ENCODE measurements around the gene LY86. TPM values are rescaled to one million over a fixed set of nuclear protein-coding genes. Genes with fewer than 3 reads are reported as not detected.

Gene LY86
- total and polyA plus RNA-seq, 9 of the 15 experiments (the other 6 are each of a cell fraction or from before 2014, with no cell fraction given): 0.08 to 0.20 TPM; not detected in 7

DNA sequence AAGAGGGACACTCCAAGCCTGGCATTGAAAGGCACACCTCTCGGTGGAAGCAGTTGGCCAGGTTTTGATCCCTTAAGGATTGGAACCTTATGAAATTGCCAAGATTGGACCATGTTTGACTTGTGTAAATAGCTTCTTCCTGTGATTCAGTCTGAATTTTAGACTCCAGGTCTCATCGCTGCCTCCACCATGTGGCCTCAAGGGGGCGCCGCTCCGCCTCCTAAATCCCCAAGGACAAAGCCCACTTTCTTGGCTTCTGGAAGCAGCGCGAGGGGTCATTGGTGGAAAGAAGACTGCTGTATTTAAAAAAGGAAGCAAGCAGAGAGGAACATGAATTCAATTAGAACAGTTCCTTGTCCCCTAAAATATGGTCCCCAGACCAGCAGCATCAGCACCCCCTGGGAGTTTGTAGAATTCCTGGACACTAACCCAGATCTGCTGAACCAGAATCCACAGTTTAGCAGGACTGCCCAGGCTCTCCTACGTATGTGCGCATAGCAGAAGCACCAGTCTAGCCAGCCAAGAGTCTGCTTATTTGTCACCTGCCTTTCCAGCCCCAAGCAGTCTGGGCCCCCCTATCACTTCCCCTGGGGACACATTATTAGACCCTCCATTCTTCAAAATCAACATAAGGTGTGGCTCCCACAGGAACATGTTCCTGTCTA is 108.5 kb downstream of the LY86 start (continued):
- peak; percentile 54; the same call in 1 of the 2 replicates for TF ChIP-seq KLF16 (IDR thresholded peaks at IDR 0.05)
- TF ChIP-seq, protein P1, sequence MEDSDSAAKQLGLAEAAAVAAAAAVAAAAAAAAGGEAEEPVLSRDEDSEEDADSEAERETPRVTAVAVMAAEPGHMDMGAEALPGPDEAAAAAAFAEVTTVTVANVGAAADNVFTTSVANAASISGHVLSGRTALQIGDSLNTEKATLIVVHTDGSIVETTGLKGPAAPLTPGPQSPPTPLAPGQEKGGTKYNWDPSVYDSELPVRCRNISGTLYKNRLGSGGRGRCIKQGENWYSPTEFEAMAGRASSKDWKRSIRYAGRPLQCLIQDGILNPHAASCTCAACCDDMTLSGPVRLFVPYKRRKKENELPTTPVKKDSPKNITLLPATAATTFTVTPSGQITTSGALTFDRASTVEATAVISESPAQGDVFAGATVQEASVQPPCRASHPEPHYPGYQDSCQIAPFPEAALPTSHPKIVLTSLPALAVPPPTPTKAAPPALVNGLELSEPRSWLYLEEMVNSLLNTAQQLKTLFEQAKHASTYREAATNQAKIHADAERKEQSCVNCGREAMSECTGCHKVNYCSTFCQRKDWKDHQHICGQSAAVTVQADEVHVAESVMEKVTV (CRISPR knock-in tag; IDR thresholded peaks at IDR 0.05): peak; percentile 79
- TF ChIP-seq HEY1 (CRISPR knock-in tag; IDR thresholded peaks at IDR 0.05; ENCODE audit: borderline replicate concordance): no peak
- TF ChIP-seq PML (IDR thresholded peaks at IDR 0.05; ENCODE audit: low read length): no peak
- TF ChIP-seq GTF2E2 (tag; IDR thresholded peaks at IDR 0.05): no peak
- TF ChIP-seq ZNF184 (CRISPR knock-in tag; IDR thresholded peaks at IDR 0.05): no peak
- TF ChIP-seq, protein P2, sequence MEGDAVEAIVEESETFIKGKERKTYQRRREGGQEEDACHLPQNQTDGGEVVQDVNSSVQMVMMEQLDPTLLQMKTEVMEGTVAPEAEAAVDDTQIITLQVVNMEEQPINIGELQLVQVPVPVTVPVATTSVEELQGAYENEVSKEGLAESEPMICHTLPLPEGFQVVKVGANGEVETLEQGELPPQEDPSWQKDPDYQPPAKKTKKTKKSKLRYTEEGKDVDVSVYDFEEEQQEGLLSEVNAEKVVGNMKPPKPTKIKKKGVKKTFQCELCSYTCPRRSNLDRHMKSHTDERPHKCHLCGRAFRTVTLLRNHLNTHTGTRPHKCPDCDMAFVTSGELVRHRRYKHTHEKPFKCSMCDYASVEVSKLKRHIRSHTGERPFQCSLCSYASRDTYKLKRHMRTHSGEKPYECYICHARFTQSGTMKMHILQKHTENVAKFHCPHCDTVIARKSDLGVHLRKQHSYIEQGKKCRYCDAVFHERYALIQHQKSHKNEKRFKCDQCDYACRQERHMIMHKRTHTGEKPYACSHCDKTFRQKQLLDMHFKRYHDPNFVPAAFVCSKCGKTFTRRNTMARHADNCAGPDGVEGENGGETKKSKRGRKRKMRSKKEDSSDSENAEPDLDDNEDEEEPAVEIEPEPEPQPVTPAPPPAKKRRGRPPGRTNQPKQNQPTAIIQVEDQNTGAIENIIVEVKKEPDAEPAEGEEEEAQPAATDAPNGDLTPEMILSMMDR (IDR thresholded peaks at IDR 0.05 in 2 of 3, conservative IDR thresholded peaks at IDR 0.05 in 1 of 3; ENCODE audit: insufficient read depth in 2 of 3, low read depth in 1 of 3, low read length in 3 of 3): peak; percentile 90 to 99 (median 93)
- TF ChIP-seq, protein P3, sequence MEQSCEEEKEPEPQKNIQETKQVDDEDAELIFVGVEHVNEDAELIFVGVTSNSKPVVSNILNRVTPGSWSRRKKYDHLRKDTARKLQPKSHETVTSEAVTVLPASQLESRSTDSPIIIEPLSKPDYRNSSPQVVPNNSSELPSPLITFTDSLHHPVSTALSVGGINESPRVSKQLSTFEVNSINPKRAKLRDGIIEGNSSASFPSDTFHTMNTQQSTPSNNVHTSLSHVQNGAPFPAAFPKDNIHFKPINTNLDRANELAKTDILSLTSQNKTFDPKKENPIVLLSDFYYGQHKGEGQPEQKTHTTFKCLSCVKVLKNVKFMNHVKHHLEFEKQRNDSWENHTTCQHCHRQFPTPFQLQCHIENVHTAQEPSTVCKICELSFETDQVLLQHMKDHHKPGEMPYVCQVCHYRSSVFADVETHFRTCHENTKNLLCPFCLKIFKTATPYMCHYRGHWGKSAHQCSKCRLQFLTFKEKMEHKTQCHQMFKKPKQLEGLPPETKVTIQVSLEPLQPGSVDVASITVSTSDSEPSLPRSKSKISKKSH (CRISPR knock-in tag; IDR thresholded peaks at IDR 0.05): no peak
- TF ChIP-seq ESRRA (IDR thresholded peaks at IDR 0.05; ENCODE audit: borderline replicate concordance, low read depth): peak; percentile 61; the same call in 1 of the 2 replicates
- no peak for TF ChIP-seq ZFP30 (CRISPR knock-in tag; IDR thresholded peaks at IDR 0.05; ENCODE audit: borderline replicate concordance)
- TF ChIP-seq, protein P4, sequence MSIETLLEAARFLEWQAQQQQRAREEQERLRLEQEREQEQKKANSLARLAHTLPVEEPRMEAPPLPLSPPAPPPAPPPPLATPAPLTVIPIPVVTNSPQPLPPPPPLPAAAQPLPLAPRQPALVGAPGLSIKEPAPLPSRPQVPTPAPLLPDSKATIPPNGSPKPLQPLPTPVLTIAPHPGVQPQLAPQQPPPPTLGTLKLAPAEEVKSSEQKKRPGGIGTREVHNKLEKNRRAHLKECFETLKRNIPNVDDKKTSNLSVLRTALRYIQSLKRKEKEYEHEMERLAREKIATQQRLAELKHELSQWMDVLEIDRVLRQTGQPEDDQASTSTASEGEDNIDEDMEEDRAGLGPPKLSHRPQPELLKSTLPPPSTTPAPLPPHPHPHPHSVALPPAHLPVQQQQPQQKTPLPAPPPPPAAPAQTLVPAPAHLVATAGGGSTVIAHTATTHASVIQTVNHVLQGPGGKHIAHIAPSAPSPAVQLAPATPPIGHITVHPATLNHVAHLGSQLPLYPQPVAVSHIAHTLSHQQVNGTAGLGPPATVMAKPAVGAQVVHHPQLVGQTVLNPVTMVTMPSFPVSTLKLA (conservative IDR thresholded peaks at IDR 0.05): no peak
- TF ChIP-seq CREB1 (IDR thresholded peaks at IDR 0.05): no peak
- 0 out of 2 replicates have a peak, but pooled peaks have one; percentile 24 for TF ChIP-seq CREB1 (CRISPR knock-in tag; IDR thresholded peaks at IDR 0.05)
- TF ChIP-seq BRD9 (IDR thresholded peaks at IDR 0.05; ENCODE audit: low read depth, partially characterized antibody): peak; percentile 75
- TF ChIP-seq SAP30 (IDR thresholded peaks at IDR 0.05; ENCODE audit: borderline replicate concordance, insufficient read depth, low read depth, low read length, poor library complexity, severe bottlenecking): no peak
- no peak for TF ChIP-seq ERF (CRISPR knock-in tag; IDR thresholded peaks at IDR 0.05)
- TF ChIP-seq, protein P5, sequence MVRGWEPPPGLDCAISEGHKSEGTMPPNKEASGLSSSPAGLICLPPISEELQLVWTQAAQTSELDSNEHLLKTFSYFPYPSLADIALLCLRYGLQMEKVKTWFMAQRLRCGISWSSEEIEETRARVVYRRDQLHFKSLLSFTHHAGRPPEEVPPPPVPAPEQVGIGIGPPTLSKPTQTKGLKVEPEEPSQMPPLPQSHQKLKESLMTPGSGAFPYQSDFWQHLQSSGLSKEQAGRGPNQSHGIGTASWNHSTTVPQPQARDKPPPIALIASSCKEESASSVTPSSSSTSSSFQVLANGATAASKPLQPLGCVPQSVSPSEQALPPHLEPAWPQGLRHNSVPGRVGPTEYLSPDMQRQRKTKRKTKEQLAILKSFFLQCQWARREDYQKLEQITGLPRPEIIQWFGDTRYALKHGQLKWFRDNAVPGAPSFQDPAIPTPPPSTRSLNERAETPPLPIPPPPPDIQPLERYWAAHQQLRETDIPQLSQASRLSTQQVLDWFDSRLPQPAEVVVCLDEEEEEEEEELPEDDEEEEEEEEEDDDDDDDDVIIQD (CRISPR knock-in tag; IDR thresholded peaks at IDR 0.05): no peak
- 0 out of 2 replicates have a peak, but pooled peaks have one; percentile 20 for TF ChIP-seq KLF13 (tag; IDR thresholded peaks at IDR 0.05; ENCODE audit: borderline replicate concordance, low read depth)
